Embryonic facial prominence (tissue), 1 donor: ENCODE results near the gene NFXL1.

Experiments used
- DNase-seq: peaks from one replicate; pipeline ENCODE4 v3.0.0-alpha.2; 2016; ENCODE audit errors: extremely low spot score

NFXL1 gene

GRCh38 chr4:47891928-47892327 is 22.5 kb downstream of the NFXL1 start:
- DNase-seq: no peak

- DNase-seq: no peak
These were observed 32.2 kb downstream of the NFXL1 start for GRCh38 chr4:47882228-47882627.

- DNase-seq: no peak
These were observed 34.9 kb downstream of the NFXL1 start for GRCh38 chr4:47879458-47879857.

- no peak for DNase-seq
These were observed 37.4 kb downstream of the NFXL1 start for GRCh38 chr4:47876784-47877546.

GRCh38 chr4:47876310-47876709 is 38.1 kb downstream of the NFXL1 start:
- no peak for DNase-seq

- no peak for DNase-seq
These were observed 40.4 kb downstream of the NFXL1 start for GRCh38 chr4:47873877-47874541.

GRCh38 chr4:47863486-47863885 is 50.9 kb downstream of the NFXL1 start:
- no peak for DNase-seq

- no peak for DNase-seq
These were observed 52.1 kb downstream of the NFXL1 start for GRCh38 chr4:47862297-47862696.

- DNase-seq: no peak
These were observed 54.1 kb downstream of the NFXL1 start for GRCh38 chr4:47860305-47860704.

- no peak for DNase-seq
These were observed 56.4 kb downstream of the NFXL1 start for GRCh38 chr4:47858006-47858405.

GRCh38 chr4:47856713-47857112 is 57.7 kb downstream of the NFXL1 start:
- DNase-seq: no peak

- no peak for DNase-seq
These were observed 59.0 kb downstream of the NFXL1 start for GRCh38 chr4:47855350-47855749.

- no peak for DNase-seq
These were observed 62.2 kb downstream of the NFXL1 start for GRCh38 chr4:47852136-47852535.

- no peak for DNase-seq
These were observed 64.9 kb downstream of the NFXL1 start for GRCh38 chr4:47849466-47849865.

GRCh38 chr4:47848041-47848440 is 66.3 kb downstream of the NFXL1 start:
- no peak for DNase-seq

- no peak for DNase-seq
These were observed 71.4 kb downstream of the NFXL1 start for GRCh38 chr4:47842985-47843384.

GRCh38 chr4:47840291-47840690 is 74.1 kb downstream of the NFXL1 start:
- no peak for DNase-seq

- no peak for DNase-seq
These were observed 75.1 kb downstream of the NFXL1 start for GRCh38 chr4:47839259-47839658.

GRCh38 chr4:47838445-47838844 is 75.9 kb downstream of the NFXL1 start:
- no peak for DNase-seq

GRCh38 chr4:47837908-47838294 is 76.5 kb downstream of the NFXL1 start, which contains the start of gene CORIN:
Gene CORIN (minus strand): TSS chr4:47838067. CDS start chr4:47837949, 118 bp downstream.
- no peak for DNase-seq

GRCh38 chr4:47837094-47837907 is 77.1 kb downstream of the NFXL1 start:
- DNase-seq: no peak

- peak; percentile 31 for DNase-seq
These were observed 77.7 kb downstream of the NFXL1 start for GRCh38 chr4:47836641-47837093.
